Right renal pelvis (tissue), 4 donors: ENCODE measurements around the gene SART1. TPM values are rescaled to one million over a fixed set of nuclear protein-coding genes. Genes with fewer than 3 reads are reported as not detected.
"Not testable (repeated sequence)": the region's sequence is repeated elsewhere in the genome, so short reads cannot be mapped to it uniquely, and the experiment has no call there.

Experiments used
- DNase-seq, 4 donors: peaks; one replicate each; pipeline ENCODE4 v3.0.0-alpha.2; 2013; ENCODE audit warnings: low read depth in 4 of 4, low spot score in 3 of 4, missing footprints in 1 of 4
- polyA plus RNA-seq, 4 donors: library from polyadenylated mRNA; unstranded; fragments of 120-200 nt; gene quantifications; one replicate each; pipeline ENCODE4 v1.2.1, GENCODE V29; 2013; ENCODE audit not compliant: insufficient read length in 4 of 4

The SART1 gene
- polyA plus RNA-seq, 4 donors, result 45.9 to 57.4 (median 50.3) TPM

GRCh38 chr11:65987336-65987735 lies 25.8 kb downstream of the SART1 start:
- no peak for DNase-seq

- DNase-seq, result peak; percentile 92 to 94 (median 93)
These were observed 27.5 kb downstream of the SART1 start for GRCh38 chr11:65988791-65989592.

- DNase-seq, result no peak
These were observed 30.5 kb downstream of the SART1 start for GRCh38 chr11:65992056-65992455.

- no peak for DNase-seq
These were observed 35.8 kb downstream of the SART1 start for GRCh38 chr11:65997286-65997685.

GRCh38 chr11:66001942-66002647 lies 40.6 kb downstream of the SART1 start, which contains the start of the genes BANF1 and EIF1AD:
TSS of gene BANF1 (plus strand) at chr11:66002503. CDS start at chr11:66003251, 748 bp downstream.
TSS of gene EIF1AD (minus strand) at chr11:66002157. CDS start at chr11:66000389, 1,768 bp downstream.
- peak; percentile 96 to 99 (median 96) for DNase-seq

GRCh38 chr11:66002648-66003225 lies 41.2 kb downstream of the SART1 start:
- no peak for DNase-seq

GRCh38 chr11:66003291-66003690 lies 41.8 kb downstream of the SART1 start:
- no peak for DNase-seq

- DNase-seq, result no peak
These were observed 42.7 kb downstream of the SART1 start for GRCh38 chr11:66004186-66004585.

- no peak for DNase-seq
These were observed 44.8 kb downstream of the SART1 start for GRCh38 chr11:66006134-66006890.

GRCh38 chr11:66006891-66007176 lies 45.3 kb downstream of the SART1 start:
- no peak for DNase-seq

GRCh38 chr11:66007201-66007634 lies 45.7 kb downstream of the SART1 start:
- no peak for DNase-seq

GRCh38 chr11:66008095-66008467 lies 46.5 kb downstream of the SART1 start:
- DNase-seq, result no peak

GRCh38 chr11:66008468-66009101 lies 47.1 kb downstream of the SART1 start:
- no peak for DNase-seq

GRCh38 chr11:66010036-66010435 lies 48.5 kb downstream of the SART1 start:
- DNase-seq, result not testable (repeated sequence)

GRCh38 chr11:66011239-66011784 lies 49.8 kb downstream of the SART1 start:
- DNase-seq, result peak in 1 of 4 donors; percentile 8

GRCh38 chr11:66011785-66012303 lies 50.3 kb downstream of the SART1 start, which contains the start of gene CST6:
TSS of gene CST6 (plus strand) at chr11:66012008. CDS start at chr11:66012045, 37 bp downstream.
- DNase-seq, result no peak

- DNase-seq, result no peak
These were observed 50.9 kb downstream of the SART1 start for GRCh38 chr11:66012371-66012945.

- DNase-seq, result no peak
These were observed 51.6 kb downstream of the SART1 start for GRCh38 chr11:66012946-66013761.

- no peak for DNase-seq
These were observed 52.2 kb downstream of the SART1 start for GRCh38 chr11:66013762-66014100.
